Measurements from ENCODE around the gene KLK2.

The KLK2 gene

GRCh38 chr19:50925734-50926133 lies 52.5 kb downstream of the KLK2 start:
- DNase-seq (ENCODE audit: low spot score): no peak

GRCh38 chr19:50926144-50926543 lies 52.9 kb downstream of the KLK2 start:
- DNase-seq (ENCODE audit: low spot score): no peak

GRCh38 chr19:50928831-50929230 lies 55.6 kb downstream of the KLK2 start:
- no peak for DNase-seq (ENCODE audit: low spot score)

Measured in AG08395 (cell line).